ENCODE data around the gene RNU1-2. TPM values are rescaled to one million over a fixed set of nuclear protein-coding genes. Genes with fewer than 3 reads are reported as not detected.

The RNU1-2 gene
- total RNA-seq: 565 and 1,390 TPM in 2 replicates

GRCh38 chr1:16895598-16896315, at the start of gene RNU1-2:
RNU1-2 (plus strand) TSS chr1:16895980.

GRCh38 chr1:16921391-16922185, 25.8 kb downstream of the RNU1-2 start, which contains the start of gene CROCC:
CROCC (plus strand) TSS chr1:16921931; CDS start chr1:16922019, 88 bp downstream.

Other genes starting within 250 kb of the RNU1-2 start
- 565 and 1,390 TPM in 2 replicates for gene RNU1-3, start 229.0 kb upstream of the RNU1-2 start, total RNA-seq
- gene RNU1-4, start 155.5 kb upstream of the RNU1-2 start, total RNA-seq: 565 and 1,390 TPM in 2 replicates
- 16.7 and 35.9 TPM in 2 replicates for gene CROCC, start 26.0 kb downstream of the RNU1-2 start, total RNA-seq
- gene MFAP2, start 84.6 kb downstream of the RNU1-2 start, total RNA-seq: 18.2 and 24.5 TPM in 2 replicates
- 20.7 and 26.5 TPM in 2 replicates for gene ATP13A2, start 115.9 kb downstream of the RNU1-2 start, total RNA-seq
- gene SDHB, start 158.1 kb downstream of the RNU1-2 start, total RNA-seq: 149 and 165 TPM in 2 replicates
- gene PADI2, start 223.5 kb downstream of the RNU1-2 start, total RNA-seq: under 0.01 TPM in 1 of 2 replicates, not detected in the other